HG03342 (cell line): ENCODE results near the gene DCBLD1.
"Not testable (repeated sequence)": the region's sequence is repeated elsewhere in the genome, so short reads cannot be mapped to it uniquely, and the experiment has no call there.

ENCODE experiments used
- ATAC-seq: cut with Tn5 transposase; IDR thresholded peaks from one replicate; pipeline ENCODE4 v1.9.1; 2021; ENCODE audit warnings: mild to moderate bottlenecking, moderate library complexity; ENCODE audit not compliant: unreplicated experiment

DCBLD1 gene

GRCh38 chr6:117482240-117483003, at the start of gene DCBLD1:
TSS of gene DCBLD1 (plus strand) at chr6:117482674. CDS start at chr6:117482782, 108 bp downstream.
- ATAC-seq: peak; percentile 73

GRCh38 chr6:117440706-117441525, 41.6 kb upstream of the DCBLD1 start:
- ATAC-seq: no peak

GRCh38 chr6:117441824-117442264, 40.6 kb upstream of the DCBLD1 start:
- no peak for ATAC-seq

- not testable (repeated sequence) for ATAC-seq
Observed at GRCh38 chr6:117442313-117442712, 40.2 kb upstream of the DCBLD1 start.

GRCh38 chr6:117444600-117444999, 37.9 kb upstream of the DCBLD1 start:
- no peak for ATAC-seq

GRCh38 chr6:117446861-117447260, 35.6 kb upstream of the DCBLD1 start:
- no peak for ATAC-seq

- no peak for ATAC-seq
Observed at GRCh38 chr6:117448011-117448410, 34.5 kb upstream of the DCBLD1 start.

- ATAC-seq: no peak
Observed at GRCh38 chr6:117448732-117449485, 33.6 kb upstream of the DCBLD1 start.

GRCh38 chr6:117449549-117450439, 32.7 kb upstream of the DCBLD1 start:
- peak; percentile 54 for ATAC-seq

GRCh38 chr6:117451671-117452070, 30.8 kb upstream of the DCBLD1 start:
- no peak for ATAC-seq

- no peak for ATAC-seq
Observed at GRCh38 chr6:117456250-117456649, 26.2 kb upstream of the DCBLD1 start.

GRCh38 chr6:117456998-117457397, 25.5 kb upstream of the DCBLD1 start:
- no peak for ATAC-seq

GRCh38 chr6:117459204-117459944, 23.1 kb upstream of the DCBLD1 start:
- no peak for ATAC-seq

GRCh38 chr6:117463762-117464665, 18.5 kb upstream of the DCBLD1 start:
- ATAC-seq: peak; percentile 51

GRCh38 chr6:117464700-117465099, 17.8 kb upstream of the DCBLD1 start:
- no peak for ATAC-seq

- no peak for ATAC-seq
Observed at GRCh38 chr6:117465691-117466090, 16.8 kb upstream of the DCBLD1 start.

GRCh38 chr6:117467876-117468275, 14.6 kb upstream of the DCBLD1 start:
- no peak for ATAC-seq

GRCh38 chr6:117468527-117468926, 13.9 kb upstream of the DCBLD1 start:
- not testable (repeated sequence) for ATAC-seq
